Activated T-helper 2 cell treated with anti-CD3 and anti-CD28 coated beads, Interferon-gamma antibody, Interleukin-2, Interleukin-4, amounts not matched to agents 10 μg/mL and 5 μg/mL and 100 μg/mL, durations not matched to agents 14 hours and 24 hours and 36 hours (primary cell): ENCODE measurements around the gene RAPGEF5. TPM values are rescaled to one million over a fixed set of nuclear protein-coding genes. Genes with fewer than 3 reads are reported as not detected.

ENCODE experiments used
- DNase-seq: peaks from one replicate; pipeline ENCODE4 v3.0.0; 2021; ENCODE audit warnings: low spot score
- H3K27ac Mint-ChIP-seq: one replicate; pipeline ENCODE4 v1.8.0; 2021; ENCODE audit warnings: mixed read lengths
- H3K27me3 Mint-ChIP-seq: one replicate; pipeline ENCODE4 v1.8.0; 2021; ENCODE audit warnings: low read depth, mixed read lengths
- H3K36me3 Mint-ChIP-seq: one replicate; pipeline ENCODE4 v1.8.0; 2021; ENCODE audit warnings: low read depth, mixed read lengths
- H3K4me1 Mint-ChIP-seq: one replicate; pipeline ENCODE4 v1.8.0; 2021; ENCODE audit warnings: low read depth, mixed read lengths
- H3K4me3 Mint-ChIP-seq: one replicate; pipeline ENCODE4 v1.8.0; 2021; ENCODE audit warnings: low read depth, mild to moderate bottlenecking, moderate library complexity, mixed read lengths
- H3K9me3 Mint-ChIP-seq: one replicate; pipeline ENCODE4 v1.8.0; 2021; ENCODE audit warnings: mixed read lengths
- intact Hi-C: fragments of 100-400 bp; cut with micrococcal nuclease; formaldehyde crosslinking; loops from one replicate; pipeline ENCODE4 v1.15.1; 2023
- total RNA-seq: library from RNA; stranded (reverse); gene quantifications from 2 replicates; pipeline ENCODE4 v1.2.3, GENCODE V29; 2022

The RAPGEF5 gene
- total RNA-seq, 1 donor from 2014 or later: 0.82 TPM

DNA sequence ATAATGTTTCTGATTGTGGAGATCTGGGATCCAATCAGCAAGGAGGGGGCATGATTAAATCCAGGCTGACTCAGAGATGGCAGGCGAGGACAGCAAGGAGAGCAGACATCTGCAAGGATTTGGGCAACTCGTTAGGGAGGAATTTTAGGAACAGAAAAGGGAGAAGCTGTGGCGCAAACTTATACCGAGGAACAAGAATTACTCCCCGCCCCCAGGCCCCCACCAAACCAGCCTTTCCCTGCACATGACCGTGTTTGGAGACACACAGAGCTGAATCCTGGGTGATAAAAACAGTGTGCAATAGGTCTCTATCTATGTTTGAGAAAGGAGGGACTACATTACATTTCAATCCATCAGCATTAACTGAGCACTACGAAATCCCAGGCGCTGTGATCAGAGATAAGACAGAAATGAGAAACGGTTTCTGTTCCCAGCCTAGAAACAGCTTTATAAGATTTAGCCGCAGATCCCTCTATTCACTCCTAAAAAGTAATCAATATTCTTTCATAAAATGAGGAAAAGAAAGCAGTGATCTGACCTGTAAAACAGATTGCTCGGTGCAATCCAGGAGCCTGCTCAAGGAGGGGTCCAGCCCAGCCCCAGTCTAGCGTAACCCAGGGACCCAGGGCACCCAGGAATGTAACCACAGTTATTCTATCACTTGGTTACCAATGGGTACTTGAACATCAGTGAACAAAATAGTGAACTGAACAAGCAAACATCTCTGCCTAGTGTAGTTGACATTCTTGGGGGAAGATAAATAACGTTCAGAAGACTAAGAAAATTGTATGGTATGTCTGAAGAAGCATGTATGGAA lies 37.2 kb upstream of the RAPGEF5 start:
- no peaks in the 10 kb centered on the region for H3K9me3 Mint-ChIP-seq
- no peaks in the 10 kb centered on the region for H3K36me3 Mint-ChIP-seq
- H3K27me3 Mint-ChIP-seq: peaks cover 6% of the 10 kb centered on the region
- no peak overlapping the region for H3K27ac Mint-ChIP-seq
- H3K4me3 Mint-ChIP-seq: no peak overlapping the region
- DNase-seq: no peak
- no peaks in the 10 kb centered on the region for H3K4me1 Mint-ChIP-seq
- intact Hi-C loops: no loop called here

GRCh38 chr7:22390516-22390915 lies 33.6 kb upstream of the RAPGEF5 start:
- H3K27me3 Mint-ChIP-seq: peaks cover 4% of the 10 kb centered on the region
- H3K4me1 Mint-ChIP-seq: no peaks in the 10 kb centered on the region
- intact Hi-C loops: no loop called here
- no peaks in the 10 kb centered on the region for H3K9me3 Mint-ChIP-seq
- no peak overlapping the region for H3K4me3 Mint-ChIP-seq
- no peak for DNase-seq
- no peak overlapping the region for H3K27ac Mint-ChIP-seq
- H3K36me3 Mint-ChIP-seq: no peaks in the 10 kb centered on the region

DNA sequence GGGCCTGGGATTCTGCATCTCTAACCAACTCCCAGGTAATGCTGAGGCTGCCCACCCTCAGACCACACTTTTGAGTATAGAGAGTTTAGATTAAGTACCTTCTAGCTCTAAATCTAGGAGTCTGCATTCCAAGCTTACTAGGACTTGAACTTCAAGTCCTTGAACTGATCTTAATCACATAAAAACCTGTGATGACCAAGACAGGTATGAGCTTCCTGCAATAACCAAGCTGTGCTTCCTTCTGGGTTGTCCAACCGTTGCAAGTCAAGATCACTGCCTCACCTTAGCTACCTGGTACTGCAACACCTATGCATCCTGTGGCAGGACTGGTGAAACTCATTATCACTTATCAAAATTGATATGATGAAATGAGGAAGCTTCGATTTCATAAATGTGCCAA lies 32.9 kb upstream of the RAPGEF5 start:
- intact Hi-C loops: no loop called here
- Mint-ChIP-seq H3K4me1 (no peaks in the 10 kb centered on the region), H3K27me3 (peaks cover 6% of the 10 kb centered on the region), H3K36me3 (no peaks in the 10 kb centered on the region), H3K27ac (no peak overlapping the region), H3K4me3 (no peak overlapping the region), H3K9me3 (no peaks in the 10 kb centered on the region)
- no peak for DNase-seq

GRCh38 chr7:22387583-22387982 lies 30.6 kb upstream of the RAPGEF5 start:
- H3K27me3 Mint-ChIP-seq: peaks cover 9% of the 10 kb centered on the region
- no peaks in the 10 kb centered on the region for H3K9me3 Mint-ChIP-seq
- no peak overlapping the region for H3K27ac Mint-ChIP-seq
- intact Hi-C loops: no loop called here
- no peak for DNase-seq
- H3K4me1 Mint-ChIP-seq: no peaks in the 10 kb centered on the region
- no peak overlapping the region for H3K4me3 Mint-ChIP-seq
- H3K36me3 Mint-ChIP-seq: no peaks in the 10 kb centered on the region

DNA sequence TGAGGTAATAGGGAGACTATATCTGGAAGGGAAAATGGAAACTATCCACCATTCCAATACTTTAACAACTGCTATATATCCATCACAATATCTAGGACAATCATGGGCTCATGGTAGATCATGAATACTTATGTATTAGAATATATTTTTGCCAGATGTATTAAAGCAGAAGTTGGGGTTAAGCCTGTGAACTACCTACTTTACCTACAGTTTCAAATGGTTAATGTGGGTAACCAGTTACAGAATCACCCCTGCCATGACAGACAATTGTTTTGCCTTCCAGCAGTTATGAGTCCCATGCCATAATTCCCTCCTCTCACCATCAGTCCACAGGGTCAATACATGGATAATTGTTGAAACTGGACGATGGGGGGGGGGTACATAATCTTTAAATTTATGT lies 29.9 kb upstream of the RAPGEF5 start:
- no peak overlapping the region for H3K4me3 Mint-ChIP-seq
- peaks cover 10% of the 10 kb centered on the region for H3K27me3 Mint-ChIP-seq
- no peak overlapping the region for H3K27ac Mint-ChIP-seq
- no peak for DNase-seq
- intact Hi-C loops: no loop called here
- H3K36me3 Mint-ChIP-seq: no peaks in the 10 kb centered on the region
- H3K9me3 Mint-ChIP-seq: no peaks in the 10 kb centered on the region
- no peaks in the 10 kb centered on the region for H3K4me1 Mint-ChIP-seq

DNA sequence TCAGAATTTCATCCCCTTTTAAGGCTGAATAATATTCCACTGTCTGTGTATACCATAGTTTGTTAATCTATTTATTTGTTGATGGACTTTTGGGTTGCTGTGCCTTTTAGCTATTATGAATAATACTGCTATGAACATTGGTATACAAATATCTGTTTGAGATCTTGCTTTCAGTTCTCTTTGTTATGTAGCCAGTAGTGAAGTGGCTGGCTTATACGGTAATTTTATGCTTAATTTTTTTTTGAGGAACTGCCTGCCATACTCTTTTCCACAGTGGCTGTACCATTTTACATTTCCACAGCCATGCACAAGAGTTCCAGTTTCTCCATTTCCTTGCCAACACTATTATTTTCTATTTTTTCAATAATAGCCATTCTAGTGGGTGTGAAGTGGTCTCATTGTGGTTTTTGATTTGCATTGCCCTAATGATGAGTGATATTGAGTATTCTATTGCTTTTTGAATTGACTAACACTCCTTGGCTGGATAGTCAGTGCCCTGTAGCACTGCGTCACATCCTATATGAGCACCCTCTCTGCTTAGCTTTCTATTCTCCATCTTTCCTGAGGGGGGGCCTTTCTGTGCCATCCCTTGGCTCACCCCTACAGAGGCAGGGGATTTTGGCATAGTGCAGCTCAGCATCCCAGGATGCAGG lies 29.4 kb upstream of the RAPGEF5 start:
- Mint-ChIP-seq H3K27ac (no peak overlapping the region), H3K9me3 (no peaks in the 10 kb centered on the region), H3K4me1 (no peaks in the 10 kb centered on the region), H3K36me3 (no peaks in the 10 kb centered on the region), H3K27me3 (peaks cover 11% of the 10 kb centered on the region), H3K4me3 (no peak overlapping the region)
- DNase-seq: no peak
- intact Hi-C loops: no loop called here

- no peak for DNase-seq
These were observed 28.4 kb upstream of the RAPGEF5 start for GRCh38 chr7:22385326-22385725.

GRCh38 chr7:22380333-22380732 lies 23.4 kb upstream of the RAPGEF5 start:
- Mint-ChIP-seq H3K36me3 (no peaks in the 10 kb centered on the region), H3K9me3 (no peaks in the 10 kb centered on the region), H3K4me3 (no peak overlapping the region), H3K4me1 (no peaks in the 10 kb centered on the region), H3K27me3 (peaks cover 19% of the 10 kb centered on the region), H3K27ac (no peak overlapping the region)
- DNase-seq: no peak
- intact Hi-C loops: no loop called here

More at GRCh38 chr7:22385326-22385725, 28.4 kb upstream of the RAPGEF5 start:
- no peaks in the 10 kb centered on the region for H3K36me3 Mint-ChIP-seq
- no peak overlapping the region for H3K4me3 Mint-ChIP-seq
- intact Hi-C loops: no loop called here
- no peaks in the 10 kb centered on the region for H3K9me3 Mint-ChIP-seq
- H3K27me3 Mint-ChIP-seq: peaks cover 13% of the 10 kb centered on the region
- H3K27ac Mint-ChIP-seq: no peak overlapping the region
- H3K4me1 Mint-ChIP-seq: no peaks in the 10 kb centered on the region

DNA sequence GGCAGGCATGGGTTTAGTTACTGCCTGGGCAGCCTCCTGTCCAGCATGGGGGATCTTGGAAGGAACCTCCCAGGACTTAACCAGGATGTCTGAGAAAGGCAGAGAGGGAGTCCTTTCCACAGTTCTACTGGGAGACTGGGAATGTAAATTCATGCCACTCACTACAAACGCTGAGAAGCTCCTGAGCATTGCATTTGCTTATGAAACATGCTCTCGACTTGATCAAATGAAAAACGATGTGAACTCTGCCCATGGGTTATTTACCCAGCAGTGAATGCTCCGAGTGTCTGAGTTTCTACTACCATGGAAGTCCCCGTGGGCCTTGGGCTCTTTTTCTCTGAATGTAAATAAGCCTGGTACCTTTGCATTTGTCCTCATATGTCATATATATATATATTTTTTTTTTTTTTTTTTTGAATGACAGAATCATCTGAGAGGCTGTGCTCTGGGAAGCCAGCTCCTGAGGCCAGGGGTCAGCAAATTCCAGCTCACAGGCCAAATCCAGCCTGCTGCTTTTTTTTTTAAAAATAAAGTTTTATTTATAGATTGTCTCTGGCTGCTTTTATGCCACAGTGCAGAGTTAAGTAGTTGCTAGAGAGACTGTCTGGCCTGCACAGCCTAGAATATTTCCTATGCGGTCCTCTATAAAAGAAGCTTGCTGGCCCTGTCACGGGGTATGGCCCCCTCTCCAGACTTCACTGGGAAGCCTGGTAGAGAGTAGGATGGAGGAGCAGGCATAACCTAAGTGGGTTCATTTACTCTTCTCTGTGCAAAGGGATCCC lies 21.4 kb upstream of the RAPGEF5 start:
- Mint-ChIP-seq H3K9me3 (no peaks in the 10 kb centered on the region), H3K4me3 (no peak overlapping the region), H3K27ac (no peak overlapping the region), H3K4me1 (no peaks in the 10 kb centered on the region), H3K27me3 (peaks cover 20% of the 10 kb centered on the region), H3K36me3 (no peaks in the 10 kb centered on the region)
- no peak for DNase-seq
- intact Hi-C loops: no loop called here

GRCh38 chr7:22377703-22378102 lies 20.7 kb upstream of the RAPGEF5 start:
- H3K36me3 Mint-ChIP-seq: no peaks in the 10 kb centered on the region
- intact Hi-C loops: no loop called here
- peaks cover 19% of the 10 kb centered on the region for H3K27me3 Mint-ChIP-seq
- H3K27ac Mint-ChIP-seq: no peak overlapping the region
- H3K4me1 Mint-ChIP-seq: no peaks in the 10 kb centered on the region
- no peak overlapping the region for H3K4me3 Mint-ChIP-seq
- no peak for DNase-seq
- no peaks in the 10 kb centered on the region for H3K9me3 Mint-ChIP-seq

- H3K4me1 Mint-ChIP-seq: no peaks in the 10 kb centered on the region
- intact Hi-C loops: no loop called here
- no peaks in the 10 kb centered on the region for H3K9me3 Mint-ChIP-seq
- H3K36me3 Mint-ChIP-seq: no peaks in the 10 kb centered on the region
- DNase-seq: no peak
- no peak overlapping the region for H3K4me3 Mint-ChIP-seq
- H3K27me3 Mint-ChIP-seq: peaks cover 17% of the 10 kb centered on the region
- H3K27ac Mint-ChIP-seq: no peak overlapping the region
These were observed 18.6 kb upstream of the RAPGEF5 start for GRCh38 chr7:22375359-22376048.

DNA sequence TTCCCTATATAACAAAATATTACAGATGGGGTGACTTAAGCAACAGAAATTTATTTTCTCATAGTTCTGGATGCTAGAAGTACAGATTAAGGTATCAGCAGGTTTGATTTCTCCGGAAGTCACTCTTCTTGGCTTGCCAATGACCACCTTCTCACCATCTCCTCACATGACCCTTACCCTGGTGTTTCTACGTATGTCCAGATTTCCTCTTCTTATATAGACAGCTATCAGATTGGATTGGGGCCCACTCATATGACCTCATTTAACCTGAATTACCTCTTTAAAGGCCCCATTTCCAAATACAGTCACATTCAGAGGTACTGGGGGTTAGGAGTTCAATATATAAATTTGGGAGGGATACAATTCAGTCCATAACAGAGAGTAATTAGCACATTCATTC lies 17.0 kb upstream of the RAPGEF5 start:
- DNase-seq: no peak
- Mint-ChIP-seq H3K36me3 (no peaks in the 10 kb centered on the region), H3K27me3 (peaks cover 18% of the 10 kb centered on the region), H3K4me3 (no peak overlapping the region), H3K27ac (no peak overlapping the region), H3K9me3 (no peaks in the 10 kb centered on the region), H3K4me1 (no peaks in the 10 kb centered on the region)
- intact Hi-C loops: no loop called here
